ENCODE measurements around the gene NHS.

Gene NHS

DNA sequence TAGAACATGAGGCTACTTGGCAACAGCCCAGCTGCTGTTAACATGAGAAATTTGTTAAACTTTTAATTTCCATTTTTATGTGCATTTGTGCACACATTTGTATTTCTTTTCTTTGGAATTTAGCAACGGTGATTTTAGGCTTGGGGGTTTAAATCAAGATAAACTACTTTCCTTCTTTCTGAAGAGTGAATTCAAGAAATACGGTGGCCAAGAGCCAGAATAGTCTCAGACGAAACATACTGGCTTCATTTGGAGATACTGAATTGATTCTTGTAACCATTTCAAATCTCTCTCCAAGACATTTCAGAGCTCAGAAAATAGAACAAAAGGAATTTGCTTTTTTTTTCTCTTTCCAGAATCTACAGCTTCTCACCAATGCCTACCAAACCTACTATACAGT, 228.2 kb downstream of the NHS start:
- TF ChIP-seq, protein P1, sequence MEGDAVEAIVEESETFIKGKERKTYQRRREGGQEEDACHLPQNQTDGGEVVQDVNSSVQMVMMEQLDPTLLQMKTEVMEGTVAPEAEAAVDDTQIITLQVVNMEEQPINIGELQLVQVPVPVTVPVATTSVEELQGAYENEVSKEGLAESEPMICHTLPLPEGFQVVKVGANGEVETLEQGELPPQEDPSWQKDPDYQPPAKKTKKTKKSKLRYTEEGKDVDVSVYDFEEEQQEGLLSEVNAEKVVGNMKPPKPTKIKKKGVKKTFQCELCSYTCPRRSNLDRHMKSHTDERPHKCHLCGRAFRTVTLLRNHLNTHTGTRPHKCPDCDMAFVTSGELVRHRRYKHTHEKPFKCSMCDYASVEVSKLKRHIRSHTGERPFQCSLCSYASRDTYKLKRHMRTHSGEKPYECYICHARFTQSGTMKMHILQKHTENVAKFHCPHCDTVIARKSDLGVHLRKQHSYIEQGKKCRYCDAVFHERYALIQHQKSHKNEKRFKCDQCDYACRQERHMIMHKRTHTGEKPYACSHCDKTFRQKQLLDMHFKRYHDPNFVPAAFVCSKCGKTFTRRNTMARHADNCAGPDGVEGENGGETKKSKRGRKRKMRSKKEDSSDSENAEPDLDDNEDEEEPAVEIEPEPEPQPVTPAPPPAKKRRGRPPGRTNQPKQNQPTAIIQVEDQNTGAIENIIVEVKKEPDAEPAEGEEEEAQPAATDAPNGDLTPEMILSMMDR (conservative IDR thresholded peaks at IDR 0.05), result no peak
- H3K27ac ChIP-seq, result no peak overlapping the region

DNA sequence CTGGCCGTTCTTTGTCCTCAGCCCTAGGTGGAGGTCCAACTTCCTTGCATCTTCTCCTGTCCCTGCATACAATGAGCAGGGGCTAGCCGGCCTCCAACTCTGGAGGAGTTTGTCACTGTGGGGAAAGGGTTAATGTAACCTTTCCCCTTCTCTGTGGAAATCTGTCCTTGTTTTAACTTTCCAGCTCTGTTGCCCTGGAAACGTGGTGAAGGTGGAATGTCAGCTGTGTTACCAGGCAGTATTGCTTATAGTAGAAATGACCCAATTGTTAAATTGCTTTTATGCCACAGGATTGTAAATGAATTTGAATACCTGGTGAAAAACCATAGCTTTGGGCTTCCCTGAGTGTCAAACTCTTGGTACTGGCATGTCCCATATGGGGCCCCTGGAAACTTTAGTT, 230.7 kb downstream of the NHS start:
- TF ChIP-seq, protein P1 (conservative IDR thresholded peaks at IDR 0.05), result no peak
- no peak overlapping the region for H3K27ac ChIP-seq

DNA sequence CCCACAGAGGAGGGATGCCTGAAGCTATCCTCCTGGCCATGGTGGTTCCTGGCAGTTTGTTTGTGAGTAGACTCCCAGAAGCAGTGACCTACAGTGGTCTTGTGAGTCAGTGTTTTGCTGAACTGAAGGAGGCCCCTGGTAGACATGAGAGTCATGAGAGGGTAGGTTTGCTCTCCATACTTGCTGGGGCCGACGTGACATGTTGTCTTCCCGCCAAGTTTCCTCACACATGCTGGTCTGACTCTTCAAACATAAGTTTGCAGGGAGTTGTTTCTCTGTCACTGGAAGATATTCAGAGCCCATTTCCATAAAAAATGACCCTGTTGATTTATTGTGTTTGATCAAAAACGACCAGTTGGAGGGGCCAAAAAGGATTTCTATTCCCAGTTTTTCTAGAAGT, 231.2 kb downstream of the NHS start:
- TF ChIP-seq, protein P1 (conservative IDR thresholded peaks at IDR 0.05), result no peak
- H3K27ac ChIP-seq, result no peak overlapping the region

DNA sequence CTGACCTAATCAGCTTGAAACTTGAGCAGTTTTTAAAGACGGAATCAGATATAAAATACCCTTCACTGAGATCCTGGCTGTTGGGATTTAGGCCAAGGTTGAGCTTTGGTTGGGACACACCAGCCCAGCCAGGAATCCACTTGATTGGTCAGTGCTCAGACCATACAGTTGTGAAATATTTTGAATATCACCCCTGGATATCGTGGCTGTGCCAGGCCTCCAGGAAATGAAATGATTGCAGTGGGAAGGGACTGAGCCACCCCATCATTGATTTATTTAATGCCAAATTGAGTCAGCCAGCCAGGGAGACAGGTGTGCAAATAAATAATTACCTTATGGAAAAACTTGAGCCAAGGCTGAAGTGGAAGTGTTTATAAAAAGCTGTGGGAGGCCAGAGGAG, 233.9 kb downstream of the NHS start:
- H3K27ac ChIP-seq, result no peak overlapping the region
- TF ChIP-seq, protein P1 (conservative IDR thresholded peaks at IDR 0.05), result no peak

DNA sequence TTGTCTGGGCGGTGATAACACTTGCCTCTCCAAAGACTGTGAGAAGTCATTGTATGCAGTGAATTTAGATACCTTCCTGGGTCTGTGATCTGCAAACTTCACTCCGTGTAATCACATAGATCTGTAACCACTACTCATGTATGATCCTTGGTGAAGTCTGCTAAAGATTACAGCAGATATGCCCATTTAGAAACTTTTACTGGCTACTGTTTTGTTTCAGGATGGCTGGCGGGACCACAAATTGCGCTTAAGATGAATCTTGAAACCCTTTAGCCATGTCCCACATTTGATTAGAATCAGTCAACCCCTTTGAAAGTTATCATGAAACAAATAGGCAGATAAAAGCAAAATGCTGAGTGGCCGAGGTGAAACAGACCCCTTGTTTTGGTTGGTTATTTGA, 235.8 kb downstream of the NHS start:
- TF ChIP-seq, protein P1 (conservative IDR thresholded peaks at IDR 0.05), result no peak
- no peak overlapping the region for H3K27ac ChIP-seq

DNA sequence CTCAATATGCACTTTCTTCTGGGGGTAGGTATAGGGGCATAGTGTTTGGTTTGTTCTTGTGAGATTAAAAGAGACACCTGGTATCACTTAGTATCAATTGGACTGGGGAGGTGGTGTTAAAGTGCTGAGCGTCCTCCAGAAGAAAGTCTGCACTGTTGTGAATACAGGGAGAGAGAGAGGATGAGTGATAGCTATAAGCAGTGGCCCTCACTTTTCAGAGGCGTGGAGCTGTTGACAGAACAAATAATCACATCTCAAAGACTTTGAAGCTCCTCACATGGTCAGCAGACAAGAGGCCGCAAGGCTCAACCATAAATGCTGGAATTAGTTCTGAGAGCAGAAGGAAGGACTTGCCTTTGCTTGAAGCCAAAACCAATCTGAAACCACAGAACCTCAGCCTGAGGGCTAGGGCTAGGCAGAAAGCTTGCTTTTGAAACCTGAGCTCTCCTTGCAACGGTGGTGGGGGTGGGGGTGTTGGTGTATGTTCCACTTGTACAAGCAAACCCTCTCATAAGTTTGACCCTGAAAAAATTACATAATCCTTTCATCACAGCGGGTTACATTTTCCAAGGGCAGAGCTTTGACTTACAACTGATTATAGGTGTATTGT, 239.1 kb downstream of the NHS start:
- no peak overlapping the region for H3K27ac ChIP-seq
- TF ChIP-seq, protein P1 (conservative IDR thresholded peaks at IDR 0.05), result no peak

DNA sequence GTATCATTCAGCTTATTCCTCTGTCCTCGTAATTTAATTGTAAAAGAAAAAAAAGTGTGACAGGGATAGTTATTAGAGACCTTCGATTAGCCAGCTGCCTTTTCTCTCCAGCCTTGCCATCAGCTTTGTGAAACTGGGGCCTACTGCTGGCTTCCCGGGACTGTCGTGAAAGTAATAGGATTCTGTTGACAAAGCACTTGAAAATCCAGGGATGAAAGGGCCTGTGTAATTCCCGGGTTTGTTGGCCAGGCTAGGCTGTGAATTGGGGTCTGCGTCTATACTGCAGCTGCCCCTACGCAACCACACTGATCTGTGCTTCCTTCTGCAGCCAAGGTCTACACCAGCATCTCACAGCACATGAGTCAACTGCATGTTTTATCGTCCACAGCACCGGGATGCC, 241.9 kb downstream of the NHS start:
- TF ChIP-seq, protein P1 (conservative IDR thresholded peaks at IDR 0.05), result no peak

More for the DNA sequence above, 241.9 kb downstream of the NHS start:
- no peak overlapping the region for H3K27ac ChIP-seq
